ENCODE measurements around the gene RBM6. TPM values are rescaled to one million over a fixed set of nuclear protein-coding genes. Genes with fewer than 3 reads are reported as not detected.

Gene RBM6
- total and polyA plus RNA-seq, 11 donors, result 21.1 to 75.1 (median 32.6) TPM

DNA sequence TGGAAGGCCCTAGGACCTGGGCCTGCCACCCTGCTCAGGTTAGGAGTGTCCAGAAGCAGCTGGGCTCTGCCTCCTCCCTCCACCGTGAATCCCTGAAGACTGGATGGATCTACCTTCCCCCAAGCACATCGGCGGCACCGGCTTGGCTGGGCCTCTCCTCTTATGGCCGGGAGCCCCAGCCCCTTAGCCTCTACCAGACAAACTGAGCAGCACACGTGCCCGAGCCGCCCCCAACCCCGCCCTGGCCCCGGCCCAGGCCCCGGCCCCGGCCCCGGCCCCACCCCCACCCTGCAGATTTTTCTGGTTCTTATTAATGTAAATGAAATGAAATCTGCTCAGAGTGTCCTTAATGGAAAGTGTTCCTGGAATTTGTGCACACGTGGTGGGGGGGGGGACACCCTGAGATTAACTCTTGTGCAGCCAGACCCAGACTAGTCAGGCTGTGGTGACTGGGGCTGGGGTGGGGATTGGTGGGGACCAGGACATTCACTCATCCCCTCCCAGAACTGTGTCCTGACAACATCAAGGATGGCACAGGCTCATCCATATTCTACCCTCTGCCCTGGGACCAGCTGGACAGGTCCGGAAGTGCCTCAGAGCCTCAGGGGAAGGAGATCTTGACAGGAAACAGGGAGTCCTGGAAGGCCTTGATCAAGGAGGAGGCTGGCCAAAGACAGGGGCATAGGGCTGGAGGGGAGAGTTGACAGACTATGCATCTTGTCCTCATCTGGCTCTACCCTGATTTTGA, 184.3 kb downstream of the RBM6 start:
- Histone ChIP-seq H3K27me3 (no peaks in the 10 kb centered on the region), H3K4me3 (no peak overlapping the region), H3K9me3 (no peaks in the 10 kb centered on the region), H3K27ac (no peak overlapping the region), H3K36me3 (peaks cover 0 to 23% (median 20%) of the 10 kb centered on the region in 9 donors), H3K4me1 (peaks cover 0 to 28% (median 2%) of the 10 kb centered on the region in 12 donors)
- ATAC-seq (no peak), DNase-seq (peak in 2 of 5 donors; percentile 19 to 34)
- WGBS, 4 donors, result 9 to 37% (median 36%) methylated on average over 2 to 15 of the region's 15 CpGs
- TF ChIP-seq, protein P1, sequence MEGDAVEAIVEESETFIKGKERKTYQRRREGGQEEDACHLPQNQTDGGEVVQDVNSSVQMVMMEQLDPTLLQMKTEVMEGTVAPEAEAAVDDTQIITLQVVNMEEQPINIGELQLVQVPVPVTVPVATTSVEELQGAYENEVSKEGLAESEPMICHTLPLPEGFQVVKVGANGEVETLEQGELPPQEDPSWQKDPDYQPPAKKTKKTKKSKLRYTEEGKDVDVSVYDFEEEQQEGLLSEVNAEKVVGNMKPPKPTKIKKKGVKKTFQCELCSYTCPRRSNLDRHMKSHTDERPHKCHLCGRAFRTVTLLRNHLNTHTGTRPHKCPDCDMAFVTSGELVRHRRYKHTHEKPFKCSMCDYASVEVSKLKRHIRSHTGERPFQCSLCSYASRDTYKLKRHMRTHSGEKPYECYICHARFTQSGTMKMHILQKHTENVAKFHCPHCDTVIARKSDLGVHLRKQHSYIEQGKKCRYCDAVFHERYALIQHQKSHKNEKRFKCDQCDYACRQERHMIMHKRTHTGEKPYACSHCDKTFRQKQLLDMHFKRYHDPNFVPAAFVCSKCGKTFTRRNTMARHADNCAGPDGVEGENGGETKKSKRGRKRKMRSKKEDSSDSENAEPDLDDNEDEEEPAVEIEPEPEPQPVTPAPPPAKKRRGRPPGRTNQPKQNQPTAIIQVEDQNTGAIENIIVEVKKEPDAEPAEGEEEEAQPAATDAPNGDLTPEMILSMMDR (IDR thresholded peaks at IDR 0.05), result no peak
- TF ChIP-seq POLR2A (IDR thresholded peaks at IDR 0.05), result no peak
- intact Hi-C loops (cut with DNase I), result loop anchor here (2.0 to 10.0 kb wide), 5 partner anchors 48 to 151 kb away; partner anchors contain the start of genes LSMEM2 (in 2 of the 10), GNAT1 (in 1 of the 10) and SEMA3B (in 1 of the 10)

DNA sequence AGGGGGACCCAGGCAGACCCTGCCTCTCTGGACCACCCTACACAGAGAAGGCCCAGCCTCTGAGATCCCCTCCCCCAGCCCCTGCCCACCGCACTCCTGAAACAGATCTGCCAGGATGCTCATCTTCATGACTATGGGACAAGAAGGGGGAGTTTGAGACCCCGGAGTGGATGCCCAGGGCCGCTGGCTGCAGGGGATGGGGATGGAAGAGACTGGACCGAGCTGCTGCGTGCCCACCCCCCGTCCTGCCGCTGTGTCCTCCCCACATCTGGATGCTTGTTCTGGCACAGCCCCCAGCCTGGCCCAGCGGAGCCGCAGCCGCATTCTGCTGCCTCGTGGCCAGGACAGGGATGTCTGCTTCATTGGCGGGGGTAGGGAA, 184.8 kb downstream of the RBM6 start:
- ATAC-seq, result no peak
- intact Hi-C loops (cut with DNase I), result loop anchor here (2.0 to 10.0 kb wide), 5 partner anchors 48 to 150 kb away; partner anchors contain the start of genes LSMEM2 (in 2 of the 10), GNAT1 (in 1 of the 10) and SEMA3B (in 1 of the 10)
- Histone ChIP-seq H3K36me3 (peaks cover 0 to 17% (median 15%) of the 10 kb centered on the region in 9 donors), H3K27ac (no peak overlapping the region), H3K4me1 (peaks cover 0 to 28% (median 2%) of the 10 kb centered on the region in 12 donors), H3K27me3 (no peaks in the 10 kb centered on the region), H3K9me3 (no peaks in the 10 kb centered on the region), H3K4me3 (no peak overlapping the region)
- peak in 2 of 5 donors; percentile 16 to 47 for DNase-seq
- TF ChIP-seq, protein P1 (IDR thresholded peaks at IDR 0.05), result no peak
- no peak for TF ChIP-seq POLR2A (IDR thresholded peaks at IDR 0.05)
- 36 to 50% (median 41%) methylated on average over 9 to 12 of the region's 12 CpGs for WGBS, 4 donors

DNA sequence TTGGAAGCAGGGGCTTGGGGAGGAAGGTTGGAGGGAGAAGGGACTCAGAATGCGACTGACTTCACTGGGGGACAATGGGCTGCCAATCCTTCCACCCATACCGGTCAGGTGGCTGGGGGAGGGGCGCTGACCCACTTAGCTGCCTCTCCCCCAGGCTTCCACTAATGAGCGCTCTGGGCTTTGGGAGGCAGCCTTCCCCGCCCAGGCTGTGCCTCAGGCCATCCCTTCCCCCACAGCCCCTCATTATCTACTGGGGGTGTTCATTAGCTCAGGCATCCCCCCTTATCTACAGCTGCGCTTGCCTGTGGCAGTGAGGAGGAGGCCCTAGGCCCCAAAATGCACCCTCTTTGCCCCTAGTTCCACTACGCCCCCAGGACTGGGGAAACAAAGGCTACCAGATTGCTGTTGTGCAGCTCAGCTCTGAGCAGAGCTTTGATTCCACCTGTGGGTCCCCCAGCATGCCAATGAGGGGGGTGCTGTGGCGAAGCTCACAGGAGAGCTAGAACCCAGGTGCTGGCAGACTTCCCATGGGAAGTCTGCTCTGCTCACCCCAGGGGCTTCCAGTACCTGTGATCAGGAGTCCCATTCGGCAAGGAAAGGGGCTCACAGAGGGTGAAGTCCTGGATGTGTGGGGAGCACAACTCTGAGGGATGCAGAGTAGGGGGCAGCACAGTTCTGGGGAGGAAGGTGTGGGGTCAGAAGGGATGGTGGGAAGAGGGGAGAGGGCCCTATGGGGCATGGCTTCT, 185.8 kb downstream of the RBM6 start:
- DNase-seq (peak in 2 of 5 donors; percentile 17 to 31), ATAC-seq (no peak)
- Histone ChIP-seq H3K27me3 (no peaks in the 10 kb centered on the region), H3K4me3 (no peak overlapping the region), H3K4me1 (peaks cover 0 to 28% (median 2%) of the 10 kb centered on the region in 12 donors), H3K36me3 (peaks cover 0 to 8% (median 5%) of the 10 kb centered on the region in 9 donors), H3K27ac (no peak overlapping the region), H3K9me3 (no peaks in the 10 kb centered on the region)
- intact Hi-C loops (cut with DNase I), result loop anchor here in 3 of 10 donors (2.0 to 10.0 kb wide), 2 partner anchors 65 to 149 kb away; partner anchors contain the start of genes LSMEM2 (in 2 of the 3) and GNAT1 (in 1 of the 3)
- no peak for TF ChIP-seq POLR2A (IDR thresholded peaks at IDR 0.05)
- TF ChIP-seq, protein P1 (IDR thresholded peaks at IDR 0.05), result no peak
- 65 to 78% (median 72%) methylated on average over 5 to 9 of the region's 9 CpGs for WGBS, 4 donors

All from heart left ventricle (tissue), 16 donors.